ENCODE data around the gene ABCB1.

DNA sequence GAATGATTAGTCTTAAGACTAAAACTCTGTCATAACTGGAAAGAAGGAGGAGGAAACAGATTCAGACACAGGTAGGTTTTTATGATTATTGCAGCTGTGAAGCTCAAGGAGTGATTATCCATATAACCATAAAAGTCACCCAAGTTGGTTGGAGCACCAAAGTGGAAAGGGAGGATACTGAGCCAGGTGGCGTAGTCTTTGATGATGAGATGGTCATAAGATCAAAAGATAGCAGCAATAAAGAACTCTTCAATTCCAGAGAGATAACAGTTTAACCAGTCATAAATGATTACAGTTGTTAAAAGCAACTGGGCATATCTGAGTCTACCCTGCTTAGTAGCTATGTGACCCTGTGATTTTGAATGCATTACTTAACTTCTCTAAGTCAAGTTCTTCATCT, 8.4 kb downstream of the ABCB1 start:
- TF ChIP-seq, protein P1, sequence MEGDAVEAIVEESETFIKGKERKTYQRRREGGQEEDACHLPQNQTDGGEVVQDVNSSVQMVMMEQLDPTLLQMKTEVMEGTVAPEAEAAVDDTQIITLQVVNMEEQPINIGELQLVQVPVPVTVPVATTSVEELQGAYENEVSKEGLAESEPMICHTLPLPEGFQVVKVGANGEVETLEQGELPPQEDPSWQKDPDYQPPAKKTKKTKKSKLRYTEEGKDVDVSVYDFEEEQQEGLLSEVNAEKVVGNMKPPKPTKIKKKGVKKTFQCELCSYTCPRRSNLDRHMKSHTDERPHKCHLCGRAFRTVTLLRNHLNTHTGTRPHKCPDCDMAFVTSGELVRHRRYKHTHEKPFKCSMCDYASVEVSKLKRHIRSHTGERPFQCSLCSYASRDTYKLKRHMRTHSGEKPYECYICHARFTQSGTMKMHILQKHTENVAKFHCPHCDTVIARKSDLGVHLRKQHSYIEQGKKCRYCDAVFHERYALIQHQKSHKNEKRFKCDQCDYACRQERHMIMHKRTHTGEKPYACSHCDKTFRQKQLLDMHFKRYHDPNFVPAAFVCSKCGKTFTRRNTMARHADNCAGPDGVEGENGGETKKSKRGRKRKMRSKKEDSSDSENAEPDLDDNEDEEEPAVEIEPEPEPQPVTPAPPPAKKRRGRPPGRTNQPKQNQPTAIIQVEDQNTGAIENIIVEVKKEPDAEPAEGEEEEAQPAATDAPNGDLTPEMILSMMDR (IDR thresholded peaks at IDR 0.05): no peak
- TF ChIP-seq POLR2A (IDR thresholded peaks at IDR 0.05): no peak

Measured in body of pancreas (tissue), 4 donors.